Endothelial cell of umbilical vein (primary cell): ENCODE measurements around the gene SCG3. TPM values are rescaled to one million over a fixed set of nuclear protein-coding genes. Genes with fewer than 3 reads are reported as not detected.

Experiments used
- BruUV-seq: library from RNA; stranded (reverse); fragments of 400-500 nt; replicated peaks from 2 replicates; lab custom pipeline; 2021; lab: Mats Ljungman, UMichigan
- CTCF ChIA-PET: fragments of 300-600, 350-600 bp; sonication (Branson Sonifier 250); formaldehyde crosslinking; loops from one replicate; lab custom pipeline; 2021; ENCODE audit warnings: antibody characterized with exemption, inconsistent platforms; lab: Charles Lee
- POLR2A ChIA-PET: fragments of 300-600, 350-600 bp; sonication (Branson Sonifier 250); formaldehyde crosslinking; loops from one replicate; lab custom pipeline; 2021; ENCODE audit warnings: antibody characterized with exemption, inconsistent platforms; lab: Charles Lee
- DNase-seq: peaks from one replicate; pipeline ENCODE4 v3.0.0-alpha.2; 2011; ENCODE audit warnings: low read depth, low spot score
- FAIRE-seq: peaks from 2 replicates; lab custom pipeline; 2011; peaks lifted over from hg19 to GRCh38; lab: Jason Lieb, UNC
- H2AFZ ChIP-seq: 2 replicates; pipeline ENCODE4 v1.6.0; 2012; ENCODE audit warnings: low read depth, low read length, control low read depth, inconsistent platforms
- H3K27ac ChIP-seq: 2 replicates; pipeline ENCODE4 v1.5.1; 2011; ENCODE audit warnings: low read depth, mild to moderate bottlenecking, control low read depth, low read length, moderate library complexity; ENCODE audit not compliant: insufficient read depth
- H3K27me3 ChIP-seq, 2 experiments: 2 replicates each; pipeline versions ENCODE4 v1.6.0 to v1.6.1; 2011; ENCODE audit warnings: low read length in 2 of 2, mixed read lengths in 1 of 2; ENCODE audit not compliant: control insufficient read depth in 2 of 2, insufficient read depth in 2 of 2
- H3K36me3 ChIP-seq, 2 experiments: 2 replicates in 1 of 2; 3 replicates in 1 of 2; pipeline ENCODE4 v1.5.1; 2011; ENCODE audit warnings: low read length in 2 of 2, mild to moderate bottlenecking in 1 of 2, moderate library complexity in 1 of 2; ENCODE audit not compliant: control insufficient read depth in 2 of 2, insufficient read depth in 2 of 2; ENCODE audit errors: extremely low read depth in 1 of 2
- H3K4me1 ChIP-seq: 3 replicates; pipeline ENCODE4 v1.5.1; 2011; ENCODE audit warnings: mild to moderate bottlenecking, low read length; ENCODE audit not compliant: control insufficient read depth, insufficient read depth; ENCODE audit errors: extremely low read depth
- H3K4me2 ChIP-seq: 2 replicates; pipeline ENCODE4 v1.6.1; 2011; ENCODE audit warnings: low read length, control low read depth, mixed read lengths; ENCODE audit not compliant: insufficient read depth
- H3K4me3 ChIP-seq, 3 experiments: fragments of 200-600 bp in 1 of 3; sonication (generic), shearing (Covaris generic) in 1 of 3; replicated peaks in 1 of 3; 2 replicates each; pipeline ENCODE4 v1.5.1; 2011 to 2016; ENCODE audit warnings: control low read depth in 3 of 3, low read length in 3 of 3, mild to moderate bottlenecking in 2 of 3, inconsistent platforms in 1 of 3, low read depth in 1 of 3, moderate library complexity in 1 of 3; ENCODE audit not compliant: insufficient read depth in 1 of 3
- H3K79me2 ChIP-seq: 2 replicates; pipeline ENCODE4 v1.6.0; 2012; ENCODE audit warnings: low read length, inconsistent platforms; ENCODE audit not compliant: control insufficient read depth, insufficient read depth
- H3K9ac ChIP-seq: replicated peaks from 2 replicates; pipeline ENCODE3; 2011; ENCODE audit warnings: low read length, control low read depth; ENCODE audit not compliant: insufficient read depth; ENCODE audit errors: extremely low read depth
- H3K9me1 ChIP-seq: replicated peaks from 3 replicates; pipeline ENCODE4 v1.6.0; 2011; ENCODE audit warnings: mild to moderate bottlenecking, low read length; ENCODE audit not compliant: control insufficient read depth, insufficient read depth; ENCODE audit errors: extremely low read depth
- H3K9me3 ChIP-seq: replicated peaks from 2 replicates; pipeline ENCODE4 v1.5.1; 2012; ENCODE audit warnings: low read length, inconsistent platforms; ENCODE audit not compliant: control insufficient read depth, insufficient read depth
- H4K20me1 ChIP-seq: replicated peaks from 2 replicates; pipeline ENCODE3; 2011; ENCODE audit warnings: mild to moderate bottlenecking, low read length; ENCODE audit not compliant: control insufficient read depth, insufficient read depth; ENCODE audit errors: extremely low read depth
- CTCF ChIP-seq, 2 donors: IDR thresholded peaks; 1 replicate in 1 of 2; 2 replicates in 1 of 2; pipeline ENCODE4 v1.5.1; 2011; ENCODE audit warnings: low read length in 2 of 2, mild to moderate bottlenecking in 2 of 2, moderate library complexity in 2 of 2, control low read depth in 1 of 2, inconsistent platforms in 1 of 2, low read depth in 1 of 2; ENCODE audit not compliant: insufficient read depth in 1 of 2; ENCODE audit errors: extremely low read depth in 1 of 2
- FOS ChIP-seq: IDR thresholded peaks from 2 replicates; pipeline ENCODE4 v1.6.1; 2011; ENCODE audit warnings: mild to moderate bottlenecking, low read length, moderate library complexity, borderline replicate concordance; ENCODE audit not compliant: insufficient read depth
- GATA2 ChIP-seq: IDR thresholded peaks from 2 replicates; pipeline ENCODE4 v1.7.0; 2011; ENCODE audit warnings: low read depth, mild to moderate bottlenecking, moderate library complexity, mixed read lengths, low read length; ENCODE audit not compliant: insufficient read length, insufficient read depth
- JUN ChIP-seq: IDR thresholded peaks from 2 replicates; pipeline ENCODE4 v1.6.1; 2011; ENCODE audit warnings: borderline replicate concordance, low read depth; ENCODE audit not compliant: insufficient read length, insufficient read depth
- MAX ChIP-seq: IDR thresholded peaks from 2 replicates; pipeline ENCODE4 v1.6.1; 2011; ENCODE audit not compliant: insufficient read depth, insufficient read length
- MYC ChIP-seq: IDR thresholded peaks from one replicate; pipeline ENCODE4 v1.6.1; 2011; ENCODE audit warnings: mild to moderate bottlenecking, low read depth, low read length
- POLR2A ChIP-seq: IDR thresholded peaks from 2 replicates; pipeline ENCODE4 v1.6.1; 2012; ENCODE audit warnings: low read depth, mild to moderate bottlenecking, control low read depth, low read length
- POLR2AphosphoS5 ChIP-seq: IDR thresholded peaks from 2 replicates; pipeline ENCODE4 v1.6.1; 2012; ENCODE audit warnings: low read depth, mild to moderate bottlenecking, control low read depth, low read length, moderate library complexity; ENCODE audit not compliant: insufficient read depth
- dilution Hi-C: fragments of 300-500 bp; cut with MboI; formaldehyde crosslinking; loops from one replicate; pipeline ENCODE4 v1.15.0; 2019; ENCODE audit warnings: low sequenced_read_pairs; ENCODE audit not compliant: extremely low pct_ligation_motif_present
- intact Hi-C: fragments of 100-400 bp; cut with micrococcal nuclease; formaldehyde crosslinking; loops from one replicate; pipeline ENCODE4 v1.10.0; 2022
- polyA plus RNA-seq, 4 experiments: library from polyadenylated mRNA; depleted of rRNA in 3 of 4; stranded (reverse) in 3 of 4; unstranded in 1 of 4; fragments of >200 nt; gene quantifications; 2 replicates each; pipeline versions ENCODE4 v1.2.1 to v1.2.3, GENCODE V29; 2011 to 2012; ENCODE audit warnings: missing spikeins in 1 of 4
- total RNA-seq: library from RNA; stranded (reverse); gene quantifications from 2 replicates; pipeline ENCODE4 v1.2.3, GENCODE V29; 2021

SCG3 gene
- total and polyA plus RNA-seq, 2 donors (not counting 3 experiments of a cell fraction or from before 2014, with no cell fraction given) = not detected

DNA sequence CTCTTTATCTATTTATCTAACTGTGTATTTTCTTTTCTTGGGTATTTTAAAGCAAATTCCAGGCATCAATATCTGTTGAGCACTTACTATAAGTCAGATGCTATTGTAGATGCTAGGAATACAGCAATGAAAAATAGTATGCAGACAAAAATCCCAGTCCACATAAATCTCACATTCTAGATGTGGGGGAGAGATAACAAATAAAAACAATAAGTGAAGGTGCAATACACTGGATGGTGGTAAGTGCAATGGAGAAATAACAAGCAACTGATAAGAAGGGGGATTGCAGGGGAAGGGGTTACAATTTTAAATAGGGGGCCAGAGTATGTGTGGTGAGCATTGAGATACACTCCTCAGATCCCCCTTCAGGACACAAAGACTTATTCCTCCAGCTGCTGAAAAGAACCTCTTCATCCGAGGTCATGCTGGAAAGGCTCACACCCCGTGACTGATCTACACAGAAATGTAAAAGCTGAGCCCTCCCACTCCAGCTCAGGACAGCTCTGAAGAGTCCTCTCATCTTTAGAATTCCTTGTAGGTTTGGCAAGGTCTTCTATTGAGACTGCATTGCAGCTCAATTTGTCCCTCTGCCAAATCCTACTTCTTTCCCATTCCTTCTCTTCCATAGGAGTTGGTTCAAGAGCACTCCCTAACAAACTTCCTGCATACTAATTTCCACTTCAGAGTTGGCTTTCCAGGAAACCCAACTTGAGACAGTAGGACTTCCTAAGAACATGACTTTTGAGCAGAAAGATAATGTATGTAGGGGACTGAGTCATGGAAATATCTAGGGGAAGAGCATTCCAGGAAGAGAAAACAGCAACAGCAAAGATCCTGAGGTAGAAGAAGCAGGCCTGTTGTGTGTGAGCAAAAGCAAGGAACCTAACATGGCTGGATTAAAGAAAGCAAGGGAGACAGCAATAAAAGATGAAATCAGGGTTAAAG is 8.1 kb upstream of the SCG3 start:
- dilution Hi-C loops = no loop called here
- Histone ChIP-seq H3K4me1 (no peaks in the 10 kb centered on the region), H3K27me3 (peaks cover 15 to 22% of the 10 kb centered on the region in 2 experiments), H3K9me1 (no peaks in the 10 kb centered on the region), H3K36me3 (no peaks in the 10 kb centered on the region), H3K9ac (no peak overlapping the region), H3K4me2 (no peak overlapping the region), H2AFZ (no peak overlapping the region), H3K9me3 (no peaks in the 10 kb centered on the region), H3K79me2 (no peaks in the 10 kb centered on the region), H3K27ac (no peak overlapping the region), H4K20me1 (peaks cover 3% of the 10 kb centered on the region), H3K4me3 (no peak overlapping the region)
- no TSS peak for BruUV-seq
- POLR2A ChIA-PET = no interaction called here
- CTCF ChIA-PET = interaction anchor here (1.3 to 1.8 kb wide), 2 partner anchors 10 to 23 kb away, joined by 3 to 4 read pairs; no protein-coding TSS in a partner anchor
- intact Hi-C loops = no loop called here
- DNase-seq (no peak), FAIRE-seq (no peak)
- TF ChIP-seq POLR2A = no peak
- TF ChIP-seq POLR2AphosphoS5 = no peak
- TF ChIP-seq FOS = no peak
- TF ChIP-seq GATA2 = no peak
- TF ChIP-seq MAX = no peak
- no peak for TF ChIP-seq CTCF (IDR thresholded peaks at IDR 0.05; ENCODE audit: extremely low read depth in 1 of 2, insufficient read depth in 1 of 2, low read depth in 1 of 2, low read length in 2 of 2)
- no peak for TF ChIP-seq JUN
- TF ChIP-seq MYC = no peak
